Adipocyte (in vitro differentiated cells): ENCODE results near the gene GNA14.

Experiments
- DNase-seq: peaks from one replicate; pipeline ENCODE4 v3.0.0-alpha.2; 2015; ENCODE audit warnings: low read depth
- H3K27me3 ChIP-seq: replicated peaks from 2 replicates; pipeline ENCODE4 v1.7.0; 2013; ENCODE audit warnings: mild to moderate bottlenecking, low read length, moderate library complexity; ENCODE audit not compliant: control insufficient read depth, insufficient read depth
- H3K36me3 ChIP-seq: 2 replicates; pipeline ENCODE4 v1.7.0; 2013; ENCODE audit warnings: low read length, mild to moderate bottlenecking, moderate library complexity; ENCODE audit not compliant: control insufficient read depth, insufficient read depth, severe bottlenecking
- H3K4me1 ChIP-seq: 2 replicates; pipeline ENCODE4 v1.7.0; 2013; ENCODE audit warnings: mild to moderate bottlenecking, low read length, moderate library complexity; ENCODE audit not compliant: control insufficient read depth, insufficient read depth
- H3K4me3 ChIP-seq: 2 replicates; pipeline ENCODE4 v1.7.0; 2013; ENCODE audit warnings: mild to moderate bottlenecking, low read length, moderate library complexity
- H3K9ac ChIP-seq: 2 replicates; pipeline ENCODE4 v1.7.0; 2013; ENCODE audit warnings: mild to moderate bottlenecking, low read length, moderate library complexity
- H3K9me3 ChIP-seq: 2 replicates; pipeline ENCODE4 v1.7.0; 2013; ENCODE audit warnings: mild to moderate bottlenecking, low read length, moderate library complexity; ENCODE audit not compliant: control insufficient read depth

GNA14 gene

DNA sequence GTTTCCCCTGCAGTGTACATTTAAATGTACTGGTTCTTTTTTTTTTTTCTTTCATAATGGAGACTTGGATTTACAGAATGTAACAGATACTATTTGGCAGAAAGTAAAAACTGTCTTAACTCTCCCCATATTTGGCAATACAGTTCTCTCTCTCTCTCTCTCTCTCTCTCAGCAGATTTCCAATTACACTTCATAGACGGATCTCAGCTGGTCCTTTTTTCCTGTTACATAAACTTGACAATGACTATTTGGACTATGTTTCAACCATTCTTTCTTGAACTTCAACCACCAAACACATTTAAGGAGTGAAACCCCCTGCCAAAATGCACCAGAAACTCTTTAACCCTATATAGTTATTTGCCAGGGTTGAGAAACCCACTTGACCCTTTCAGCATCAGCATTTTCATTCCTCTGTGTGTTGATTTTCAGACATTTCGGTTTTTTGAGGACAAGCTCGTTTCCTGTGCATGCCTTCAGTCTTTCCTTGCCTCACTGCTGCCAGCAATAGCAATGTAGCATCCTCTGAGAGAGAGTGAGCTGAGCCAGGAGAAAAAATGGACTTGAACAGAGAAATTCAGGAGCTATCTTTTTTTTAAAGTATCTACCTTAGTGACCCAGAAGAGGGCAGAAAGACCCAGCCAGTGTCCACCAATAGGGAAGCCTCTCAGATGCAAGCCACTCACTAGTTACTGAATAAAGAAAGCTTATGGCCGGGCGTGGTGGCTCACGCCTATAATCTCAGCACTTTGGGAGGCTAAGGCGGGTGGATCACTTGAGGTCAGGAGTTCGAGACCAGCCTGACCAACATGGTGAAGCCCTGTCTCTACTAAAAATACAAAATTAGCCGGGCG lies 26.0 kb upstream of the GNA14 start:
- no peak overlapping the region for H3K4me3 ChIP-seq
- H3K36me3 ChIP-seq: no peaks in the 10 kb centered on the region
- no peaks in the 10 kb centered on the region for H3K9me3 ChIP-seq
- DNase-seq: peak; percentile 59
- no peaks in the 10 kb centered on the region for H3K27me3 ChIP-seq
- H3K4me1 ChIP-seq: peaks cover 13% of the 10 kb centered on the region
- H3K9ac ChIP-seq: peak overlapping the region; percentile 8

DNA sequence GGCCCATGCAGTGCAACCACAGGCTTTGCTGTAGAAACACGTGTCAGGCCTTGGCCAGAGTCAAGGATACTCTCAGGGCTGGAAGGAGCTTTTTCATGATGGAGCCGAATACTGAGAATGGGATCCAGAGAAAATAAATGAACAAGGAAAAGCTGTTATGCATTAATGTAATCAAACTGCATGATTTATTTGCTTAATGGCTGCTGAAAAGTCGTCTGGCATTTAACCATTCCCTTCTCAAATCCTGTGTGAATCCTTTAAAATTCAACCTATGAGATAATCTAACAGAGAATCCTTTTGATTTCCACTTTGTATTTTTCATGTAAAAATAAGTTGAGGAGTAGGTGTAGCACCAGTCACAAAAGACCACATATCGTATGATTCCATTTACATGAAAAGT lies 24.1 kb upstream of the GNA14 start:
- Histone ChIP-seq H3K4me3 (no peak overlapping the region), H3K4me1 (peaks cover 3% of the 10 kb centered on the region), H3K27me3 (no peaks in the 10 kb centered on the region), H3K9me3 (no peaks in the 10 kb centered on the region), H3K36me3 (no peaks in the 10 kb centered on the region), H3K9ac (no peak overlapping the region)
- no peak for DNase-seq

DNA sequence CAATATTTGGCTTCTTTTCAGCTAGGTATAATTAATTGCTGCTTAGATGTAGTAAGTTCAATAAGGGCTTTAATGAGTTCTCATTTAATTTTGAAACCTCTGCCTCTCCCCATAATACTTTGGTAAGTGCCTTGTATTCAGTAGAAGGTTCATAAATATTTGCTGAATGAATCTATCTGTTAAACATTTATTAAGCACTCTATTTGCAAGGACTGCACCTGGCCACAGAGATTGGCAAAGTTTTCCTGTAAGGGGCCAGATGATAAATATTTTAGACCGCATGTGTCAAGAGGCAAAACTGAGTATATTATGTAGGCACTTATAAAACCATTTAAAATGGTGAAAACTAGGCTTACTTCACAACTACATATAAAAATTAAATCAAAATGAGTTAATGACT lies 19.0 kb upstream of the GNA14 start:
- H3K4me1 ChIP-seq: peaks cover 8% of the 10 kb centered on the region
- H3K4me3 ChIP-seq: no peak overlapping the region
- no peak for DNase-seq
- no peaks in the 10 kb centered on the region for H3K9me3 ChIP-seq
- H3K9ac ChIP-seq: no peak overlapping the region
- H3K27me3 ChIP-seq: no peaks in the 10 kb centered on the region
- no peaks in the 10 kb centered on the region for H3K36me3 ChIP-seq

DNA sequence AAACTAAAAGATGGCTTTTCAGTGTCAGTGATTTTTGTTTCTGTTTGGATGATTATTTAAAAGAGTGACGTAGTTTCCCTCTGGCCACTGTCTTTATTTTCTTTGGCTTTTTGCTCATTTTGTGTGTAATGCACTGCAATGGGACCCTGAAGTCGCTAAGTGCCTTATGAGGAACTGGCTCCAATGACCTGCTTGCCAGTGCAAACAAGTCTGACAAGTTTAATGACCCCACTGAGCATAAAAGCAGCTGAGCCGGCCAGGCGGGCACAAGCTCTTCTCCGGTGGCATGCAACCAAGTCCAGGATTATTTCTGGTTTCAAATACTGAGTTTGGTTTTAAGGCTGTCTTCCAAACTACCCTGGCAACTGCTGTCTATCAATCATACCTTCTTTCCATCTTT lies 15.6 kb upstream of the GNA14 start:
- Histone ChIP-seq H3K36me3 (no peaks in the 10 kb centered on the region), H3K4me1 (peaks cover 8% of the 10 kb centered on the region), H3K27me3 (no peaks in the 10 kb centered on the region), H3K4me3 (peak overlapping the region; percentile 3), H3K9ac (no peak overlapping the region), H3K9me3 (no peaks in the 10 kb centered on the region)
- DNase-seq: no peak

DNA sequence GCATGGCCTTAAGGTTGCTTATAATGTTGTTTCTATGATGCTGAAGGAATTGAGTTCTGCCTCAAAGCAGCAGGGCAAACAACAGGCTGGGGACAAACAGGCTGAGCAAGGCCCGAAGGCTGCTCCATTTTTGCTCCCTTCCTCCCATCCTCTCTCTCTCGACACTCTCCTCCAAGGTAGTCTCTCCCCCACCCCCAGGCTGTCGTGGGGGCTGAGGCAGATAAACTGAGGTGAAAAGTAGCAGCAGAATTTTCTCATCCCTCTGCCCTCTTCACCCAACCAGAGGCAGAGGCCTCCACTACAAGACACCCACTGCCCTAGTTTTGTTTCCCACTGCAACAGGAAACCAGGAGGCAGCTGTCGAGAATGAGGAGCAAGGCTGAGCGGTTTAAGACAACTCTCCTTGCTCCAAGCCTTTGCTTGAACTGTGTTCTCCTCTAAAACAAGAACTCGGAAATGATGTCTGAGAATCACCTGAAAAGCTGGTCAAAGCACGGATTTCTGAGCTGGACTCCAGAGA lies 13.5 kb upstream of the GNA14 start:
- no peak for DNase-seq
- H3K9me3 ChIP-seq: no peaks in the 10 kb centered on the region
- no peaks in the 10 kb centered on the region for H3K27me3 ChIP-seq
- H3K4me1 ChIP-seq: peaks cover 8% of the 10 kb centered on the region
- H3K36me3 ChIP-seq: no peaks in the 10 kb centered on the region
- H3K9ac ChIP-seq: no peak overlapping the region
- H3K4me3 ChIP-seq: no peak overlapping the region

DNA sequence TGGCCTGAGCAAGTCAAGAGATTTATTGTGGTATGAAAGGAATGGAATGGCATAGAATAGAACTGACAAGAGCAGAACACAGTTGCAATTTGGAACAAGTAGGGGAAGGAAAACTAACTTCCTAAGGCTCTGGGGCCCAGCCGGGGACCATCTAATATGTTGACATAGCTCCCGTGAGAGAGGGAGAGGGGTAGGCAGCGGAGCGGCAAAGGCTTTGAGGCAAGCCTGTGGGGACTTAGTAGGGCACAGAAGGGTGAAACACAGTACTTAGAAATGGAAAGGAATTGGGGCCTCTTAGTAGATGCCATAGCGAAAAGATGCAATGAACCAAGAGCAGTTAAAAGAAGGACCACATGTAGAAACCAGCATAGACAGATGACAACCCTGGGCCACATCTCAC lies 11.8 kb upstream of the GNA14 start:
- H3K9me3 ChIP-seq: no peaks in the 10 kb centered on the region
- H3K27me3 ChIP-seq: no peaks in the 10 kb centered on the region
- no peak for DNase-seq
- H3K36me3 ChIP-seq: no peaks in the 10 kb centered on the region
- H3K4me3 ChIP-seq: no peak overlapping the region
- no peak overlapping the region for H3K9ac ChIP-seq
- H3K4me1 ChIP-seq: peaks cover 8% of the 10 kb centered on the region

DNA sequence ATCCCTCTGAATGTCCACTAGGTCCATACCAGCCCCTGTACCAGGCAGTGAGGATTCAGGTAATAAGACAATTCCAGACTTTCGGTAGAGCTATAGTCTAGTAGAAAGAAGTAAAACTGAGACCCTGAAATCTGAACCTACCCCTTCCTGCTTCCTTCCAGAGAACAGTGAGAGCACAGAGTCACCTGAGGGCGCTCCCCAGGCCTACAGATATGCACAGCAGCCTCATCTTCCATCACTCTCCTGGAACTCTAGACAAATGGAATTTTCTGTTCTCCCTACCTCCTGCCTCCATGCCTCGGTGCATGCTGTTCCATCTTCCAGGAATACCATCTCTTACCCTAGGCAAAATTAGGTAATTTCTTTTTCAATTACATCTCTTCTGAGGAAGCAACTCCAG lies 3.1 kb upstream of the GNA14 start:
- no peaks in the 10 kb centered on the region for H3K9me3 ChIP-seq
- H3K4me3 ChIP-seq: no peak overlapping the region
- H3K4me1 ChIP-seq: peaks cover 8% of the 10 kb centered on the region
- H3K36me3 ChIP-seq: no peaks in the 10 kb centered on the region
- H3K27me3 ChIP-seq: no peaks in the 10 kb centered on the region
- H3K9ac ChIP-seq: no peak overlapping the region
- DNase-seq: no peak

DNA sequence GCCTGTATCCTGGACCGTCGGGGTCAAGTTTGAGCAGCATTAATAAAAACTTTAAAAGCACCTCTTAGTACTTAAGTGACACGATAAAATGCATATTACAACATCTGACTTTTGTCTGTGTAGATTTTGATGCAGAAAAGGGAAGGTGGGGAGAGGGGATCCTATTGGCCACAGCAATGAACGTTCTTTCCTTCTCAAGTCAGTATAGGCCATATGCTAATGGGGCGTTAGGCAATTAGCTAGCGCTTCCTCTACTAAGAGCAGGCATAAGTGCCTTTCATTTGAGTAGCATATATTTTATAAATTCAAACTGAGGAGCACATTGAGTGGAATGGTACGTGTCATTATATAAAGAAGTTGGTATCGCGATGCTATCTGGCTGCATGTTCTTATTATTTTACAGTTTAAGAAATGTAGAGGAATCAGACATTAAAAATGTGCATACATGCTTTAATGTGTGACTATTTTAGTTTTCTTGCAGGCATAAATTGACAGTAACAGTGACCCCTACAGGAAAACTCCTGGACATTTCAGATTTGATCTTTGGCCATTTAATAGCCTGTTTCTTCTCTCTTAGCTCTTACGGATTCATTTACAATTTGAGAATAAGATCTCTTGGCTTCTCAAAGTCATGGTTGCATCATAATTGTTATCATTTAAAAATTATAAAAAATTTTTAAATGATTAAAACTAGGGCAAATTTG lies 1.1 kb upstream of the GNA14 start:
- H3K9me3 ChIP-seq: no peaks in the 10 kb centered on the region
- H3K36me3 ChIP-seq: no peaks in the 10 kb centered on the region
- peak overlapping the region; percentile 84 for H3K4me3 ChIP-seq
- H3K9ac ChIP-seq: peak overlapping the region; percentile 77
- peaks cover 8% of the 10 kb centered on the region for H3K4me1 ChIP-seq
- H3K27me3 ChIP-seq: no peaks in the 10 kb centered on the region
- DNase-seq: peak; percentile 36

DNA sequence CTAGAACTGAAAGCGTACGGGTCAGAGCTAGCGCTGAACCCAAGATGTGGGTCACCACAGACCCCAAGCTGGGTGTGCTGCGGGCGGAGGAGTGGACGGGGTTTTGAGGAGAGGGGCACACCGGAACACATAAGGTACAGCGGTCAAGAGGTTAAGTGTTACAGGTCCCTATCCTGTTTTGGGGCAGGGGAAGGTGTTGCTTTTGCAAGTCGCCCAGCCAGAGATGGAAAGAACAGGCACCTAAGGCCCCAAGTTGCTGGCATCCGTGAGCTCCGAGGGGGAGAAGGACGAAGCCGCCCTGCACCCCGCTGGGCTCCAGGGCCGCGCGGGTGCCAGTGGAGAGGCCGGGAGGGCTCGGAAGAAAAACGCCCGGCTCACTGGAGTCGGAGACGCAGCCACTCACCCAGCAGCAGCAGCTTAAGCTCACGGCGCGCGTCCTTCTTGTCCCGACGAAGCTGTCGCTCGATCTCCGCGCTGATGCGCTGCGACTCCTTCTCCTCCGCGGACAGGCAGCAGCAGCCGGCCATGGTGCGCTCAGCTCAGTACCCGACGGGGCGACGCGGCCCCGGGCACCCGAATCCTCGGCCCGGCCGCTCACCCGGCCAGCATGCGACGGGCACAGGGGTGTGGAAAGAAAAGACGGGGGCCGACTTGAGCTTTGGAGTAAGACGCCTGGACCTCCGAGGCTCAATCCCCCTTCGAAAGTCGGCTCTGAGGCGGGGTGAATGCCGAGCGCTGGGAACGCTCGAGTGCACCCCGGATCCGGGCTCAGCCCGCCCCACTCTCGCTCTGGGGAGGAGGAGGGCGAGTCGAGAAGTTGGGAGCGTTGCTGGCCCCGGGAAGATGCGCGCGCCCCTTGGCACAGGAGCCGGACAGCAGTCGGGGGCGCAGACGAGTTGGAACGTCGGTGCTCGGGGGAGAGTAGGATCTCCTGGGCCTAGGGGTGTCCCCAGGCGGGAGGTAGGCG lies 572 bp downstream of the GNA14 start:
- H3K27me3 ChIP-seq: no peaks in the 10 kb centered on the region
- no peaks in the 10 kb centered on the region for H3K9me3 ChIP-seq
- DNase-seq: peak; percentile 43
- H3K4me3 ChIP-seq: peak overlapping the region; percentile 84
- H3K36me3 ChIP-seq: no peaks in the 10 kb centered on the region
- H3K4me1 ChIP-seq: peaks cover 8% of the 10 kb centered on the region
- H3K9ac ChIP-seq: peak overlapping the region; percentile 77

DNA sequence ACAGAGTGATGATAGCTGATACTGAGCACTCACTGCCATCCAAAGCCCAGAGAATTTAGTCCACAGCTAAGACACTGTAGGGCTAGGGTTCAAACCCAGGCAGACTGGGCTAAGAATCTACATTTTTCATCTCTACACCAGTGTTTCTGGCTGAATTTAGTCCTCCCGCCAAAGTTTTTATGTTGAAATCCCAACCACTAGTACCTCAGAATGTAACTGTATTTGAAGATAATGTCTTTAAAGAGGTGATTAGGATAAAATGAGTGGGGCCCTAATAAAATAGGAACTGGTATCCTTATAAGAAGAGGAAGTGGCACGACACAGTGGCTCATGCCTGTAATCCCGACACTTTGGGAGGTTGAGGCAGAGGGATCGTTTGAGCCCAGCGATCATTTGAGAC lies 4.3 kb downstream of the GNA14 start:
- DNase-seq: no peak
- no peaks in the 10 kb centered on the region for H3K36me3 ChIP-seq

More for the DNA sequence above, 4.3 kb downstream of the GNA14 start:
- Histone ChIP-seq H3K9me3 (no peaks in the 10 kb centered on the region), H3K4me1 (peaks cover 3% of the 10 kb centered on the region), H3K27me3 (no peaks in the 10 kb centered on the region), H3K9ac (no peak overlapping the region), H3K4me3 (no peak overlapping the region)
